Measurements from ENCODE around the gene ANAPC13.

Gene ANAPC13

DNA sequence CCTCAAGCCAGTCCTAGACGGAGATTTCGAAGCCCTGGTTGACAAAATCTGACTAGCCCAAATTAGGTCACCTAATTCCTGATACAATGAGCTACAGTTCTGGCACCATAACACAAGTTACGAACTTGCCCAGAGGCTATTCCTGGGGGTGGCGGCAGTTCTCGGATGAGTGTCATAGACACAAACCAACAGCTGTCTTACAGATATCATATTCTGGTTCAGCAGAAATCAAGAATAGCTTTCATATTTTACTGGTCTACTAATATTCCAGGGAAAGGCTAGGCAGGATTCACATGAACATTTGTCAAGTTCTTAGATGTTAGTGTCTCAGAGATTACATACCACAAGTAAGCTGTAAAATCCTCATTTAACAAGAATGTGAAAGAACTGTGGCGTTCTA, 8.8 kb downstream of the ANAPC13 start:
- TF ChIP-seq, protein P1, sequence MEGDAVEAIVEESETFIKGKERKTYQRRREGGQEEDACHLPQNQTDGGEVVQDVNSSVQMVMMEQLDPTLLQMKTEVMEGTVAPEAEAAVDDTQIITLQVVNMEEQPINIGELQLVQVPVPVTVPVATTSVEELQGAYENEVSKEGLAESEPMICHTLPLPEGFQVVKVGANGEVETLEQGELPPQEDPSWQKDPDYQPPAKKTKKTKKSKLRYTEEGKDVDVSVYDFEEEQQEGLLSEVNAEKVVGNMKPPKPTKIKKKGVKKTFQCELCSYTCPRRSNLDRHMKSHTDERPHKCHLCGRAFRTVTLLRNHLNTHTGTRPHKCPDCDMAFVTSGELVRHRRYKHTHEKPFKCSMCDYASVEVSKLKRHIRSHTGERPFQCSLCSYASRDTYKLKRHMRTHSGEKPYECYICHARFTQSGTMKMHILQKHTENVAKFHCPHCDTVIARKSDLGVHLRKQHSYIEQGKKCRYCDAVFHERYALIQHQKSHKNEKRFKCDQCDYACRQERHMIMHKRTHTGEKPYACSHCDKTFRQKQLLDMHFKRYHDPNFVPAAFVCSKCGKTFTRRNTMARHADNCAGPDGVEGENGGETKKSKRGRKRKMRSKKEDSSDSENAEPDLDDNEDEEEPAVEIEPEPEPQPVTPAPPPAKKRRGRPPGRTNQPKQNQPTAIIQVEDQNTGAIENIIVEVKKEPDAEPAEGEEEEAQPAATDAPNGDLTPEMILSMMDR (IDR thresholded peaks at IDR 0.05; ENCODE audit: low read length), result no peak
- no peak for TF ChIP-seq EZH2 (optimal IDR thresholded peaks at IDR 0.05; ENCODE audit: low read depth, low read length)
- TF ChIP-seq EZH2phosphoT487 (IDR thresholded peaks at IDR 0.05; ENCODE audit: low read length), result no peak
- Histone ChIP-seq H3K4me2 (ENCODE audit: low read depth, low read length) (no peak overlapping the region), H3K9me2 (replicated peaks; ENCODE audit: insufficient read depth, low read length) (no peaks in the 10 kb centered on the region), H3K4me1 (ENCODE audit: low read length) (no peaks in the 10 kb centered on the region), H4K20me1 (ENCODE audit: insufficient read depth, low read length) (no peaks in the 10 kb centered on the region), H3K9ac (ENCODE audit: low read length) (no peak overlapping the region), H3K27ac (ENCODE audit: low read length) (no peak overlapping the region), H2AFZ (ENCODE audit: low read length) (no peak overlapping the region), H3K9me3 (replicated peaks; ENCODE audit: insufficient read depth, low read length) (no peaks in the 10 kb centered on the region), H3K27me3 (replicated peaks; ENCODE audit: insufficient read depth, low read length) (no peaks in the 10 kb centered on the region), H3K79me2 (ENCODE audit: low read length) (no peaks in the 10 kb centered on the region), H3F3A (ENCODE audit: insufficient read depth, low read length) (no peaks in the 10 kb centered on the region), H3K4me3 (ENCODE audit: low read length) (no peak overlapping the region), H3K36me3 (replicated peaks; ENCODE audit: insufficient read depth, low read length) (peaks cover 15% of the 10 kb centered on the region; the same call in 1 of the 2 replicates)
- no peak for DNase-seq

DNA sequence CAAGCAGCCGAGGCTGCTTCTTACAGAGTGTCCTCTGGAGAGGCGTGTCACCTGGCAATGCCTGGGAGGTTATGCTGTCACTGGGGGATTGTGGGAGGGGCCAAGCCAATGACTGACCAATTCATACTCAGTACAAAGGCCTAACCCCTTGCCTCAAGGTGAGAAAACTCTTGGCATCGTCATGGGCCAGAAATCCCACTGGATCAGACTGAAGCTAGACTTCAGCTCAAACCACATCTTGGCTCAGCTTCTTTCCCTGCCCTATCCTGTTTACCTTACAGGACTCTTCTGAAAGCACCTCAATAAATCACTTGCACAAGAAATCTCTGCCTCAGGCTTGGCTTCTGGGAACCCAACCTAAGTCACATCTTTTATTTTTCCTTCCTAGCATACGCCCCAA, 9.5 kb downstream of the ANAPC13 start:
- Histone ChIP-seq H3K9me2 (replicated peaks; ENCODE audit: insufficient read depth, low read length) (no peaks in the 10 kb centered on the region), H3K9me3 (replicated peaks; ENCODE audit: insufficient read depth, low read length) (no peaks in the 10 kb centered on the region), H3K79me2 (ENCODE audit: low read length) (no peaks in the 10 kb centered on the region), H4K20me1 (ENCODE audit: insufficient read depth, low read length) (no peaks in the 10 kb centered on the region), H3K9ac (ENCODE audit: low read length) (no peak overlapping the region), H3K4me2 (ENCODE audit: low read depth, low read length) (no peak overlapping the region), H3K36me3 (replicated peaks; ENCODE audit: insufficient read depth, low read length) (peaks cover 15% of the 10 kb centered on the region; the same call in 1 of the 2 replicates), H3K27ac (ENCODE audit: low read length) (no peak overlapping the region), H3F3A (ENCODE audit: insufficient read depth, low read length) (no peaks in the 10 kb centered on the region), H2AFZ (ENCODE audit: low read length) (no peak overlapping the region), H3K4me1 (ENCODE audit: low read length) (no peaks in the 10 kb centered on the region), H3K27me3 (replicated peaks; ENCODE audit: insufficient read depth, low read length) (no peaks in the 10 kb centered on the region), H3K4me3 (ENCODE audit: low read length) (no peak overlapping the region)
- no peak for TF ChIP-seq EZH2 (optimal IDR thresholded peaks at IDR 0.05; ENCODE audit: low read depth, low read length)
- no peak for TF ChIP-seq EZH2phosphoT487 (IDR thresholded peaks at IDR 0.05; ENCODE audit: low read length)
- TF ChIP-seq, protein P1 (IDR thresholded peaks at IDR 0.05; ENCODE audit: low read length), result no peak
- no peak for DNase-seq

DNA sequence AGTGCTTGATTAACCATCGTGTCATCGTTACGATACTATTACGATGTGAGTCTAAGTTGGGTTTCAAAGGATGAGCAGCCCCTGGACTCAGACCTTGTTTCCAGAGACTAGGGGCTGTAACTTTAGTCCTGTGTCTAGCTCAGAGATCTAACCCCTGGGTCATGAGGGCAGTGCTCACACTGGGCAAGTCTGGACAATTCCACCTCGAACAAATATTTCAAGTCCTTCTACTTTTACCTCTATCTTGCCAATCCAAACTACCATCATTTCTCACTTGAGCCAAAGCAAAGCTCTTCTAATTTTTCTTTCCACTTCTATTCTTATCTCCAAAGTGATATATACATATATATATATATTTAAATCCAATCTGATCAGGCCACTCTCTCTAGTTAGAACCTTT, 10.8 kb downstream of the ANAPC13 start:
- no peaks in the 10 kb centered on the region for H3K9me3 ChIP-seq (replicated peaks; ENCODE audit: insufficient read depth, low read length)
- no peaks in the 10 kb centered on the region for H3K9me2 ChIP-seq (replicated peaks; ENCODE audit: insufficient read depth, low read length)
- H3K27ac ChIP-seq (ENCODE audit: low read length), result no peak overlapping the region
- H4K20me1 ChIP-seq (ENCODE audit: insufficient read depth, low read length), result no peaks in the 10 kb centered on the region
- DNase-seq, result no peak
- H3K4me1 ChIP-seq (ENCODE audit: low read length), result no peaks in the 10 kb centered on the region
- no peak overlapping the region for H3K9ac ChIP-seq (ENCODE audit: low read length)
- H3K79me2 ChIP-seq (ENCODE audit: low read length), result no peaks in the 10 kb centered on the region
- no peak for TF ChIP-seq EZH2phosphoT487 (IDR thresholded peaks at IDR 0.05; ENCODE audit: low read length)
- TF ChIP-seq, protein P1 (IDR thresholded peaks at IDR 0.05; ENCODE audit: low read length), result no peak
- TF ChIP-seq EZH2 (optimal IDR thresholded peaks at IDR 0.05; ENCODE audit: low read depth, low read length), result no peak
- no peaks in the 10 kb centered on the region for H3F3A ChIP-seq (ENCODE audit: insufficient read depth, low read length)
- H3K36me3 ChIP-seq (replicated peaks; ENCODE audit: insufficient read depth, low read length), result peaks cover 11% of the 10 kb centered on the region; the same call in 1 of the 2 replicates
- no peak overlapping the region for H3K4me3 ChIP-seq (ENCODE audit: low read length)
- H2AFZ ChIP-seq (ENCODE audit: low read length), result no peak overlapping the region
- H3K27me3 ChIP-seq (replicated peaks; ENCODE audit: insufficient read depth, low read length), result no peaks in the 10 kb centered on the region
- H3K4me2 ChIP-seq (ENCODE audit: low read depth, low read length), result no peak overlapping the region
